Heart left ventricle (tissue), 16 donors: ENCODE measurements around the gene TRIM58. TPM values are rescaled to one million over a fixed set of nuclear protein-coding genes. Genes with fewer than 3 reads are reported as not detected.

Source experiments
- ATAC-seq, 4 donors: fragments of 200-7000 bp; cut with Tn5 transposase; one replicate each; pipeline ENCODE4 v1.9.1; 2020 to 2022; ENCODE audit warnings: moderate library complexity in 4 of 4, mild to moderate bottlenecking in 3 of 4, moderate number of reproducible peaks in 1 of 4
- DNase-seq, 5 donors: peaks; one replicate each; pipeline ENCODE4 v3.0.0-alpha.2; 2020
- H3K27ac ChIP-seq, 12 donors: fragments of 200-600 bp; sonication (generic) in 4 of 12; one replicate each; pipeline versions ENCODE4 v1.5.0 to v1.8.0; 2016 to 2022; ENCODE audit warnings: mild to moderate bottlenecking in 2 of 12
- H3K27me3 ChIP-seq, 9 donors: fragments of 200-600 bp; sonication (generic) in 2 of 9; one replicate each; pipeline versions ENCODE4 v1.5.1 to v1.8.0; 2016 to 2022; ENCODE audit warnings: mild to moderate bottlenecking in 3 of 9
- H3K36me3 ChIP-seq, 9 donors: fragments of 200-600 bp; sonication (generic) in 2 of 9; one replicate each; pipeline versions ENCODE4 v1.5.0 to v1.8.0; 2018 to 2022; ENCODE audit warnings: mild to moderate bottlenecking in 2 of 9
- H3K4me1 ChIP-seq, 12 donors: fragments of 200-600 bp; sonication (generic) in 4 of 12; one replicate each; pipeline versions ENCODE4 v1.5.0 to v1.8.0; 2016 to 2022; ENCODE audit warnings: mild to moderate bottlenecking in 3 of 12
- H3K4me3 ChIP-seq, 12 donors: fragments of 200-600 bp; sonication (generic) in 4 of 12; one replicate each; pipeline versions ENCODE4 v1.5.0 to v1.8.0; 2017 to 2022; ENCODE audit warnings: mild to moderate bottlenecking in 9 of 12, moderate library complexity in 4 of 12
- H3K9me3 ChIP-seq, 12 donors: fragments of 200-600 bp; sonication (generic) in 4 of 12; one replicate each; pipeline versions ENCODE4 v1.5.0 to v1.8.0; 2016 to 2022; ENCODE audit warnings: mild to moderate bottlenecking in 1 of 12
- CTCF ChIP-seq, 12 donors: fragments of 200-600 bp; sonication (generic) in 4 of 12; IDR thresholded peaks; one replicate each; pipeline versions ENCODE4 v1.5.0 to v1.8.0; 2018 to 2022; ENCODE audit warnings: antibody characterized with exemption in 12 of 12, mild to moderate bottlenecking in 5 of 12
- POLR2A ChIP-seq, 2 donors: fragments of 450-650 bp; IDR thresholded peaks; one replicate each; pipeline ENCODE4 v1.6.1; 2017; ENCODE audit warnings: antibody characterized with exemption in 2 of 2, mild to moderate bottlenecking in 2 of 2, moderate library complexity in 2 of 2
- WGBS, 4 donors: extraction: QIAGEN DNeasy Blood & Tissue Kit in 2 of 4; methylation state at CpG; one replicate each; pipeline versions ENCODE4 v1.1.5 to v1.1.7; 2013 to 2018; 5-methylcytosine and 5-hydroxymethylcytosine counted together
- intact Hi-C, 10 donors: fragments of 100-400 bp; cut with DNase I; formaldehyde crosslinking; loops; one replicate each; pipeline versions ENCODE4 v1.11.1 to v1.14.2; 2022
- polyA plus RNA-seq, 2 donors: library from polyadenylated mRNA; stranded (reverse); fragments of 200-250 nt; gene quantifications; one replicate each; pipeline ENCODE4 v1.2.3, GENCODE V29; 2013
- total RNA-seq, 9 donors: library from RNA; depleted of rRNA in 2 of 9; stranded (reverse); fragments of >200 nt in 2 of 9; fragmentation: NEBNext Ultra II Directional in 3 of 9; extraction: Animal tissue kit (Norgen Biotek cat#: 25700) in 3 of 9; gene quantifications; one replicate each; pipeline versions ENCODE4 v1.1.0 to v1.2.4, GENCODE V29; 2016 to 2023
- donor health status: ischemic (EF 13 %, LVEDD 7.1; RV severe dilation, severe dysfunction).
- donor health status: healthy with polysubstance abuse.
- donor health status: DM: no; HTN: yes; CAD: no.
- donor health status: DM: no; HTN: no; CAD: no.
- donor health status: ischemic (EF 25% LVEDD 6.9; RV normal size, moderate dysfunction).
- donor health status: ischemic (EF 25% LVEDD 5.7; RV mildly dilated, moderate dysfunction).
- donor health status: healthy.
- donor health status: DM: yes; HTN: yes; CAD: no.
- donor health status: ischemic (EF 35%, LVEDD 5.7; RV mildly dilated, moderate dysfunction).
- donor health status: nonischemic (EF 11% LVEDD 7.7; RV severe dilation, severe dysfunction).
- donor health status: DM: yes; HTN: yes; CAD: no.
- donor health status: PGD.
- donor health status: ischemic (EF 29% LVEDD 5.4; RV normal size, mild dysfunction).
- donor health status: nonischemic (EF 23%, LVEDD 6.1; RV moderate dilation, normal function).

The TRIM58 gene
- total and polyA plus RNA-seq, 11 donors, result 0.11 to 9.6 (median 0.27) TPM; not detected in 2

GRCh38 chr1:247848346-247848745 lies 8.6 kb upstream of the TRIM58 start:
- DNase-seq (no peak), ATAC-seq (no peak)
- Histone ChIP-seq H3K9me3 (no peaks in the 10 kb centered on the region), H3K4me3 (no peak overlapping the region), H3K36me3 (no peaks in the 10 kb centered on the region), H3K4me1 (no peaks in the 10 kb centered on the region), H3K27me3 (no peaks in the 10 kb centered on the region), H3K27ac (no peak overlapping the region)
- 81 to 90% (median 87%) methylated on average over 7 of the region's 7 CpGs for WGBS, 4 donors
- no peak for TF ChIP-seq CTCF (IDR thresholded peaks at IDR 0.05)
- no peak for TF ChIP-seq POLR2A (IDR thresholded peaks at IDR 0.05)
- intact Hi-C loops, result no loop called here

GRCh38 chr1:247849616-247850015 lies 7.4 kb upstream of the TRIM58 start:
- WGBS, 4 donors, result 76 to 91% (median 82%) methylated on average over 1 of the region's 1 CpG
- Histone ChIP-seq H3K4me3 (no peak overlapping the region), H3K27me3 (no peaks in the 10 kb centered on the region), H3K4me1 (no peaks in the 10 kb centered on the region), H3K9me3 (no peaks in the 10 kb centered on the region), H3K36me3 (no peaks in the 10 kb centered on the region), H3K27ac (no peak overlapping the region)
- TF ChIP-seq POLR2A (IDR thresholded peaks at IDR 0.05) (no peak), CTCF (IDR thresholded peaks at IDR 0.05) (no peak)
- ATAC-seq, result no peak
- DNase-seq, result no peak
- intact Hi-C loops, result no loop called here

- Histone ChIP-seq H3K9me3 (no peaks in the 10 kb centered on the region), H3K36me3 (no peaks in the 10 kb centered on the region), H3K27me3 (peaks cover 0 to 44% (median 20%) of the 10 kb centered on the region in 9 donors), H3K4me3 (no peak overlapping the region), H3K27ac (no peak overlapping the region), H3K4me1 (peaks cover 0 to 9% (median 0%) of the 10 kb centered on the region in 12 donors)
- TF ChIP-seq CTCF (IDR thresholded peaks at IDR 0.05) (no peak), POLR2A (IDR thresholded peaks at IDR 0.05) (no peak)
- no peak for DNase-seq
- WGBS, 4 donors, result 81 to 85% (median 83%) methylated on average over 14 of the region's 14 CpGs
- intact Hi-C loops, result no loop called here
- ATAC-seq, result no peak
Observed at GRCh38 chr1:247854899-247855545, 2.0 kb upstream of the TRIM58 start.

GRCh38 chr1:247855911-247856310 lies 1.1 kb upstream of the TRIM58 start:
- DNase-seq (no peak), ATAC-seq (no peak)
- H3K9me3 ChIP-seq, result no peaks in the 10 kb centered on the region
- H3K36me3 ChIP-seq, result no peaks in the 10 kb centered on the region
- peaks cover 0 to 44% (median 20%) of the 10 kb centered on the region in 9 donors for H3K27me3 ChIP-seq
- 81 to 87% (median 84%) methylated on average over 4 of the region's 4 CpGs for WGBS, 4 donors
- no peak for TF ChIP-seq POLR2A (IDR thresholded peaks at IDR 0.05)
- no peak for TF ChIP-seq CTCF (IDR thresholded peaks at IDR 0.05)
- intact Hi-C loops, result no loop called here
- peaks cover 0 to 9% (median 0%) of the 10 kb centered on the region in 12 donors for H3K4me1 ChIP-seq
- H3K4me3 ChIP-seq, result no peak overlapping the region
- H3K27ac ChIP-seq, result no peak overlapping the region
